Calu3 (cell line): ENCODE measurements around the gene UQCRHL. TPM values are rescaled to one million over a fixed set of nuclear protein-coding genes. Genes with fewer than 3 reads are reported as not detected.
A peak's percentile ranks its signal among the peaks of the same experiment; 100 is the strongest.

Source experiments
- BruUV-seq: library from RNA; stranded (reverse); fragments of 400-500 nt; replicated peaks from 2 replicates; lab custom pipeline; 2021; lab: Mats Ljungman, UMichigan
- CTCF ChIA-PET: fragments of 300-600 bp; sonication (Branson Sonifier 250); formaldehyde crosslinking; loops from one replicate; lab custom pipeline; 2022; ENCODE audit warnings: antibody characterized with exemption; lab: Charles Lee
- DNase-seq: peaks from one replicate; pipeline ENCODE4 v3.0.0; 2022
- H3K27ac Mint-ChIP-seq: one replicate; pipeline ENCODE4 v1.8.0; 2022; ENCODE audit warnings: mixed read lengths; ENCODE audit not compliant: unreplicated experiment
- H3K27me3 Mint-ChIP-seq: one replicate; pipeline ENCODE4 v1.8.0; 2022; ENCODE audit warnings: mixed read lengths; ENCODE audit not compliant: unreplicated experiment
- H3K36me3 Mint-ChIP-seq: one replicate; pipeline ENCODE4 v1.8.0; 2022; ENCODE audit warnings: mild to moderate bottlenecking, moderate library complexity, mixed read lengths; ENCODE audit not compliant: insufficient read depth, unreplicated experiment
- H3K4me1 Mint-ChIP-seq: one replicate; pipeline ENCODE4 v1.8.0; 2022; ENCODE audit warnings: mild to moderate bottlenecking, low read depth, mixed read lengths; ENCODE audit not compliant: unreplicated experiment
- H3K4me3 Mint-ChIP-seq: one replicate; pipeline ENCODE4 v1.8.0; 2022; ENCODE audit warnings: mild to moderate bottlenecking, low read depth, moderate library complexity, mixed read lengths; ENCODE audit not compliant: unreplicated experiment
- H3K9me3 Mint-ChIP-seq: one replicate; pipeline ENCODE4 v1.8.0; 2022; ENCODE audit warnings: low read depth, mixed read lengths; ENCODE audit not compliant: unreplicated experiment
- intact Hi-C: fragments of 100-400 bp; cut with micrococcal nuclease; formaldehyde crosslinking; loops from one replicate; pipeline ENCODE4 v1.10.0; 2022; ENCODE audit not compliant: unreplicated experiment
- total RNA-seq: library from RNA; stranded (reverse); gene quantifications from 2 replicates; pipeline ENCODE4 v1.2.3, GENCODE V29; 2022
- TF ChIP-seq, protein P1 (sequence below): fragments of 200-600 bp; IDR thresholded peaks from one replicate; pipeline ENCODE4 v1.8.0; 2022; ENCODE audit warnings: antibody characterized with exemption; ENCODE audit not compliant: unreplicated experiment

The UQCRHL gene
- total RNA-seq, 1 experiment from 2014 or later, result 3.6 TPM

DNA sequence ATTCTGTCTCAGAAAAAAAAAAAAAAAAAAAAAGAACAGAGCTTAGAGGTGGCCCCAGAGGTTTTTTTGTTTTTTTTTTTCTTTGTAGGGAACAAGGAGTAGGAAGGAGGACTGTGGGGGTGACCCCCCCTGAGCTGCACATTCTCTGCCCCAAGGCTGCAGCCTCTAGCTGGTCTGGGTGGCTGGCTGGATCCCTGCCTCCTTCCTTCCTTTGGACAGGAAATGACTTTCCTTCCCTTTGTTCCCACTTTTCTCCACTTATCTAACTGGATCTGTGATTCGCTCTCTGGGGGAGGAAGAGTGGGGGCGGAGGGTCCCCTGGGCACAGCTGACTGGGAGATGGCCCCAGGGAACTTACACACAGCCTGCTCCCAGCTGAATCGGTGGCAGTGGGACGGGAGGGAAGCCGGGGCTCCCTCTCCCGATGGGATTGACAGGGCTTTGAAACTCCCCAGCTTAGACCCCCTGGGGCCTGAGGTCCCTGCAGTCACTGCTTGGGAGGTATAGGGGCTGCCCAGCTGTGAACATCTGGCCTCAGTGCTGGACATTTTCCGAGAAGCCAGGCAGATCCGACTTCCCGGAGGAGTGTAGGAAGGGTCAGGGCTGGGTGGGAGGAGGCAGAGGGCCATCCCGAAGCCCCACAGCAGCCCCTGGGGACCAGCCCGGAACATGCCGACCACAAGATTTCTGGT, 46.8 kb downstream of the UQCRHL start:
- no peaks in the 10 kb centered on the region for H3K9me3 Mint-ChIP-seq
- H3K4me3 Mint-ChIP-seq, result no peak overlapping the region
- no peak for DNase-seq
- TF ChIP-seq, protein P1, sequence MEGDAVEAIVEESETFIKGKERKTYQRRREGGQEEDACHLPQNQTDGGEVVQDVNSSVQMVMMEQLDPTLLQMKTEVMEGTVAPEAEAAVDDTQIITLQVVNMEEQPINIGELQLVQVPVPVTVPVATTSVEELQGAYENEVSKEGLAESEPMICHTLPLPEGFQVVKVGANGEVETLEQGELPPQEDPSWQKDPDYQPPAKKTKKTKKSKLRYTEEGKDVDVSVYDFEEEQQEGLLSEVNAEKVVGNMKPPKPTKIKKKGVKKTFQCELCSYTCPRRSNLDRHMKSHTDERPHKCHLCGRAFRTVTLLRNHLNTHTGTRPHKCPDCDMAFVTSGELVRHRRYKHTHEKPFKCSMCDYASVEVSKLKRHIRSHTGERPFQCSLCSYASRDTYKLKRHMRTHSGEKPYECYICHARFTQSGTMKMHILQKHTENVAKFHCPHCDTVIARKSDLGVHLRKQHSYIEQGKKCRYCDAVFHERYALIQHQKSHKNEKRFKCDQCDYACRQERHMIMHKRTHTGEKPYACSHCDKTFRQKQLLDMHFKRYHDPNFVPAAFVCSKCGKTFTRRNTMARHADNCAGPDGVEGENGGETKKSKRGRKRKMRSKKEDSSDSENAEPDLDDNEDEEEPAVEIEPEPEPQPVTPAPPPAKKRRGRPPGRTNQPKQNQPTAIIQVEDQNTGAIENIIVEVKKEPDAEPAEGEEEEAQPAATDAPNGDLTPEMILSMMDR, result no peak
- CTCF ChIA-PET, result no interaction called here
- H3K4me1 Mint-ChIP-seq, result peaks cover 20% of the 10 kb centered on the region
- H3K27ac Mint-ChIP-seq, result no peak overlapping the region
- H3K27me3 Mint-ChIP-seq, result no peaks in the 10 kb centered on the region
- no TSS peak for BruUV-seq
- peaks cover 19% of the 10 kb centered on the region for H3K36me3 Mint-ChIP-seq
- intact Hi-C loops, result no loop called here

GRCh38 chr1:15758953-15759661, 48.3 kb downstream of the UQCRHL start:
- TF ChIP-seq, protein P1, result no peak
- Mint-ChIP-seq H3K27me3 (no peaks in the 10 kb centered on the region), H3K27ac (no peak overlapping the region), H3K9me3 (no peaks in the 10 kb centered on the region), H3K4me3 (no peak overlapping the region), H3K4me1 (peaks cover 13% of the 10 kb centered on the region), H3K36me3 (peaks cover 12% of the 10 kb centered on the region)
- intact Hi-C loops, result no loop called here
- no peak for DNase-seq
- CTCF ChIA-PET, result interaction anchor here (0.6 kb wide), 1 partner anchor 16 kb away, joined by 3 read pairs; no protein-coding TSS in a partner anchor
- BruUV-seq, result no TSS peak

DNA sequence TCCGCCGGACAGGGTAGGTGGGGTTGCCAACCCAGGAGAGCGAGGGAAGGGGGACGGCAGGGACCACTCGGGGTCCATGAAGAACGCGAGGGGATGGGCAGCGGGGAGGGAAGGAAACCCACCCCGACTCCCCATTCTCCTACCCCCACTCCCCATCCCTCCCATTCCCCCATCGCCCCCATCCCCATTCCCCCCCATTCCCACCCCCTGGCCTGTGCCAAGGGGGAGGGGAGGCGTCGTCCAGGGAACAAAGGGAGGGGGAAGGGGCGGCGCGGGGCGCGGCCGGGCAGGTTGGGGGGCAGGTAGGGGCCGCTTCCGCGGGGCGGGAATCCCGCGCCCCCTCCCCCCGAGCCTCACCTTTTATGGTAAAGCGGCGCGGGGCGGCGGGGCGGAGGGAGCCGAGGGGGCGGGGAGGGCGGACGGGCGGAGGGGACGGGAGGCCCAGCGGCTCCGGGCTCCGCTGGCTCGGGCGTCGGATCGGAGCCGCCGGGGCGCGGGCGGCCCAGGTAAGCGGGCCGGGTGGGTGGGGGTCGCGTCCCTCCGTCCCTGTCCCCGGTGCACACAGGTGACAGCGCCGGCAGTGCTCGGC, 49.0 kb downstream of the UQCRHL start, which contains the start of gene FBLIM1:
Gene FBLIM1 (plus strand): TSS at position 453 of the 589 bp plus-strand sequence. CDS start 6,189 bp downstream, outside the sequence.
- H3K27ac Mint-ChIP-seq, result no peak within 1 kb of the TSS
- TF ChIP-seq, protein P1, result no peak
- H3K36me3 Mint-ChIP-seq, result peaks cover 11% of the 10 kb centered on the region
- H3K9me3 Mint-ChIP-seq, result no peaks in the 10 kb centered on the region
- peaks cover 9% of the 10 kb centered on the region for H3K4me1 Mint-ChIP-seq
- intact Hi-C loops, result no loop called here
- H3K4me3 Mint-ChIP-seq, result peak within 1 kb of the TSS; percentile 66
- CTCF ChIA-PET, result no interaction called here
- no peak for DNase-seq
- H3K27me3 Mint-ChIP-seq, result no peaks in the 10 kb centered on the region
- BruUV-seq, result no TSS peak

DNA sequence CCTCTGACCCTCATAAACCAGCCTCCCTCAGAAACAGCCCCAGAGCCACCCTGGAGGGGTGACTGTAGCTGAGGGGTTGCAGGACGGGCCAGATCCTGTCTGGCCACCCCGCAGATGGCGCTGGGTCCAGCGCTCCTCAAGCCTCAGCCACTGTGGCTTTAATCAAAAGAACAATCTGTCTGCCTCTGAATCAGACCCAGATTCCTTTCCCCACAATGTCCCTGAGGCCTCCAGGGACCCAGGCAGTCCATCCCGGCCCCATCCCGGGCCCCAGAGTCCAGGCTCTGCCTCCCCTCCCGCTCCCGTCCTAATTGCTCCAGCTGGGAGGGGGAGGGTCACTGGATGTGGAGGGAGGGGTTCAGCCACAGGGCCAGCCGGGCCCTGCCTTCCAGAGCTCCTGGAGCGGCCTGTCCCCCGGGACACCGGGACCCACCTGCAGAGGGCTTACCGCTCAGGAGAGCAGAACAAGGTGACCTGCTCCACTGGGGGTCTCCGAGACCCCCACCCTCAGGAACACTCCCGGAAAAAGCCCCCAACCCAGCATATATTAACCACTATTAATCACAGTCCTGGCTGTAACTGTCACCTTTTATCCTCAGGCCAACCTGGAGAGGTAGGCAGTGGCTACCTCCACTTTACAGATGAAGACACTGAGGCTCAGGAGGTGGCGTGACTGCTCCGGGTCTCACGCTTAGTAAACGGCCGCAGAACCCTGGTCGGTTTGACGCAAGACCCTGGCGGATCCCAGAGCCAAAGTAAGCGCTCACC, 49.7 kb downstream of the UQCRHL start:
- Mint-ChIP-seq H3K36me3 (peaks cover 11% of the 10 kb centered on the region), H3K27ac (no peak overlapping the region), H3K27me3 (no peaks in the 10 kb centered on the region), H3K4me1 (peaks cover 9% of the 10 kb centered on the region), H3K4me3 (peak overlapping the region; percentile 66), H3K9me3 (no peaks in the 10 kb centered on the region)
- TF ChIP-seq, protein P1, result no peak
- intact Hi-C loops, result no loop called here
- BruUV-seq, result no TSS peak
- DNase-seq, result no peak
- CTCF ChIA-PET, result no interaction called here
